Upper lobe of left lung (tissue), 6 donors: ENCODE results near the gene HSPA9. TPM values are rescaled to one million over a fixed set of nuclear protein-coding genes. Genes with fewer than 3 reads are reported as not detected.
A peak's percentile ranks its signal among the peaks of the same experiment; 100 is the strongest.

ENCODE experiments used
- ATAC-seq, 2 donors: fragments of 200-7000 bp; cut with Tn5 transposase; one replicate each; pipeline ENCODE4 v1.9.1; 2022; ENCODE audit warnings: mild to moderate bottlenecking in 2 of 2, moderate library complexity in 2 of 2; ENCODE audit not compliant: low FRiP score in 2 of 2
- DNase-seq, 2 donors: peaks; one replicate each; pipeline ENCODE4 v3.0.0-alpha.2; 2019 to 2020
- H3K27ac ChIP-seq, 4 donors: fragments of 200-600 bp; sonication (generic); one replicate each; pipeline ENCODE4 v1.5.1; 2016 to 2019
- H3K27me3 ChIP-seq, 4 donors: fragments of 200-600 bp; sonication (generic); one replicate each; pipeline ENCODE4 v1.5.1; 2017 to 2019
- H3K36me3 ChIP-seq, 4 donors: fragments of 200-600 bp; sonication (generic); one replicate each; pipeline ENCODE4 v1.5.1; 2016 to 2019
- H3K4me1 ChIP-seq, 4 donors: fragments of 200-600 bp; sonication (generic); one replicate each; pipeline ENCODE4 v1.5.1; 2018 to 2019
- H3K4me3 ChIP-seq, 4 donors: fragments of 200-600 bp; sonication (generic); one replicate each; pipeline ENCODE4 v1.5.1; 2017 to 2019; ENCODE audit warnings: mild to moderate bottlenecking in 2 of 4, moderate library complexity in 1 of 4
- H3K9me3 ChIP-seq, 4 donors: fragments of 200-600 bp; sonication (generic); one replicate each; pipeline ENCODE4 v1.5.1; 2018 to 2019
- CTCF ChIP-seq, 6 experiments: fragments of 450-650 bp in 4 of 6; fragments of 200-600 bp in 2 of 6; sonication (generic) in 2 of 6; IDR thresholded peaks; one replicate each; pipeline ENCODE4 v1.5.1; 2016 to 2019; ENCODE audit warnings: antibody characterized with exemption in 6 of 6
- EP300 ChIP-seq, 4 donors: sonication (generic); formaldehyde crosslinking; IDR thresholded peaks; one replicate each; pipeline ENCODE4 v1.5.1; 2017; ENCODE audit warnings: antibody characterized with exemption in 4 of 4, control low read depth in 2 of 4
- POLR2A ChIP-seq, 4 donors: fragments of 450-650 bp; IDR thresholded peaks; one replicate each; pipeline ENCODE4 v1.5.1; 2016 to 2017; ENCODE audit warnings: antibody characterized with exemption in 4 of 4, mild to moderate bottlenecking in 2 of 4
- POLR2AphosphoS5 ChIP-seq, 2 donors: sonication (generic); formaldehyde crosslinking; IDR thresholded peaks; one replicate each; pipeline ENCODE4 v1.5.1; 2017; ENCODE audit warnings: antibody characterized with exemption in 2 of 2
- WGBS, 2 donors: methylation state at CpG; one replicate each; pipeline ENCODE4 v1.1.5; 2017 to 2018; 5-methylcytosine and 5-hydroxymethylcytosine counted together
- total RNA-seq, 6 donors: library from RNA; depleted of rRNA in 4 of 6; stranded (reverse); fragments of >200 nt in 4 of 6; gene quantifications; one replicate each; pipeline versions ENCODE4 v1.1.0 to v1.2.1, GENCODE V29; 2016 to 2021
- donor health status: DM: no; HTN: no; CAD: no; lungs with moderate emphysema.
- donor health status: DM: no; HTN: yes; CAD: no; lungs with severe emphysema.

Gene HSPA9
- total RNA-seq, 6 donors from 2014 or later = 66.5 to 195 (median 139) TPM

GRCh38 chr5:138594305-138595058, 19.3 kb upstream of the HSPA9 start:
- Histone ChIP-seq H3K4me1 (no peaks in the 10 kb centered on the region), H3K4me3 (no peak overlapping the region), H3K27ac (no peak overlapping the region), H3K36me3 (no peaks in the 10 kb centered on the region), H3K27me3 (no peaks in the 10 kb centered on the region), H3K9me3 (no peaks in the 10 kb centered on the region)
- TF ChIP-seq CTCF (IDR thresholded peaks at IDR 0.05) = peak in 1 of 6 experiments; percentile 21
- no peak for TF ChIP-seq EP300 (IDR thresholded peaks at IDR 0.05)
- 92 to 99% methylated on average over 4 of the region's 4 CpGs for WGBS, 2 donors
- ATAC-seq = no peak
- DNase-seq = no peak

DNA sequence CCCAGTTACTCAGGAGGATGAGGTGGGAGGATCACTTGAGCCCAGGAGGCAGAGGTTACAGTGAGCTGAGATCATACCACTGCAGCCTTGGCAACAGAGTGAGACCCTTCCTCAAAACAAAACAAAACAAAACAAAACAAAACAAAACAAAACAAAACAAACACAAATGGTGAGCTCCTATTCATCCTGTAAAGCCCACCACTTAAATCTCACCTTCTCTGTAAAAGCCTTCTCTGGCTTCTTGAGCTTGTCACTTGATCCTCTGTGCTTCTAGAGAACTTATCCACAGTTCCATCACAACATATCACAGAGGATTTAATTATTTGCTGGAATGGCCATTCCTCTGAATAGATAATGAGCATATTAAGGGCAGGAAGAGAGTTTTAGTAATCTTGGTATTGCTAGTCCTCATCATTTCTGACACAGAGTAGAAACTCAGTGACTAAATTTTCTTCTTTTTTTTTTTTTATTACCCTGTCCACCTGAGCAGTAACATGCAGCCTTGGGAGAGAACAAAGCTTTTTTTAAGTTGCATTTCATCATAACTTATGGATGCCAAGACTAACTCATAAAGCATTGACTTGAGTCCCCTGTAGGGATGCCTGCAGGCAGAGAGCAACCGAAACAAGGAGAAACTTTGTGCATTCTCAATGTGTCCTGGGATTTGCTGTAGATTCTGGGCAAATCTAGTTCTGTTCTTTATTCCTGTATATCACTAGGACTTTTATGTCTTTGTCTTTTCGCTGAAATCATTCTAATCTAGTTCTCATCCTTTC, 13.0 kb upstream of the HSPA9 start:
- ATAC-seq (no peak), DNase-seq (no peak)
- Histone ChIP-seq H3K27ac (no peak overlapping the region), H3K36me3 (no peaks in the 10 kb centered on the region), H3K4me1 (no peaks in the 10 kb centered on the region), H3K4me3 (no peak overlapping the region), H3K9me3 (no peaks in the 10 kb centered on the region), H3K27me3 (no peaks in the 10 kb centered on the region)
- TF ChIP-seq POLR2A (IDR thresholded peaks at IDR 0.05) (no peak), POLR2AphosphoS5 (IDR thresholded peaks at IDR 0.05) (no peak), EP300 (IDR thresholded peaks at IDR 0.05) (no peak), CTCF (IDR thresholded peaks at IDR 0.05) (no peak)
- 92 to 95% methylated on average over 2 of the region's 2 CpGs for WGBS, 2 donors

GRCh38 chr5:138585157-138585556, 10.0 kb upstream of the HSPA9 start:
- no peaks in the 10 kb centered on the region for H3K9me3 ChIP-seq
- DNase-seq = no peak
- no peak for ATAC-seq
- H3K4me1 ChIP-seq = no peaks in the 10 kb centered on the region
- no peak overlapping the region for H3K27ac ChIP-seq
- no peak overlapping the region for H3K4me3 ChIP-seq
- no peaks in the 10 kb centered on the region for H3K27me3 ChIP-seq
- no peaks in the 10 kb centered on the region for H3K36me3 ChIP-seq
- no peak for TF ChIP-seq POLR2AphosphoS5 (IDR thresholded peaks at IDR 0.05)
- no peak for TF ChIP-seq EP300 (IDR thresholded peaks at IDR 0.05)
- no peak for TF ChIP-seq POLR2A (IDR thresholded peaks at IDR 0.05)
- no peak for TF ChIP-seq CTCF (IDR thresholded peaks at IDR 0.05)

DNA sequence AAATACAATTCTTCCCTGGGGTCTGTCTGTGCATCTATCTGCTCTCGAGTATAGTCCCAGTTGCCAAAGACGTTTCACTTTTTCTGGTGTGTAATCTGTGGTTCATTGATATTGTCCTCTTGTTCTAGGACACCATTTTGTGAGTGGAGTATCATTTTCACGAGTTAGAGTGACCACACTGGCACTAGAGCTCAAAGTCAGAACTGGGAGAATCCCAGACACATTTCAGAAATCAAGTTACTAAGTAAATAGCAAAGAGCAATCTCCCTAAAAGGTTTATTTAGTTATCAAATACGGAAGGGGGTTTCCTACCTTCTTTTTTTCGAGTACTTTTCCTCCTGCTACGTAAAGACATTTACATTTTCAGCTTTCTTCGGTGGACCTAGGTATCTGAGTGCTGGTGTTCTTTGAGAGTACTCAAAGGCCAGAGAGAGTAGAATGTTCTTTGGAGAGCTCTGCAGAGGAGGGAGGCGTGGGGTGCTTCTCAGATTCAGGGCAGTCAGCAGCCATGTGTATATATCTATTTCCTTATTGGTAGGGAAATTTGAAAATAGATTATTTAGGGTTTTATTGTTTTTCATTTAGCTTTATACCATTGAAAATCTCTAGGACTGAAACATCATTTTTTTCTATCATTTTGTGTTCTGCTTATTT, 8.9 kb upstream of the HSPA9 start:
- no peak overlapping the region for H3K4me3 ChIP-seq
- no peaks in the 10 kb centered on the region for H3K27me3 ChIP-seq
- no peak for TF ChIP-seq CTCF (IDR thresholded peaks at IDR 0.05)
- no peaks in the 10 kb centered on the region for H3K36me3 ChIP-seq
- DNase-seq (peak in 1 of 2 donors; percentile 39), ATAC-seq (no peak)
- no peaks in the 10 kb centered on the region for H3K9me3 ChIP-seq
- no peak overlapping the region for H3K27ac ChIP-seq
- 58 to 69% methylated on average over 8 of the region's 8 CpGs for WGBS, 2 donors
- peaks cover 0 to 5% (median 3%) of the 10 kb centered on the region in 4 donors for H3K4me1 ChIP-seq
